Urinary bladder (tissue), 4 donors: ENCODE data around the gene PRSS2. TPM values are rescaled to one million over a fixed set of nuclear protein-coding genes. Genes with fewer than 3 reads are reported as not detected.

ENCODE experiments used
- DNase-seq: peaks from one replicate; pipeline ENCODE4 v3.0.0-alpha.2; 2015; ENCODE audit errors: extremely low spot score
- H3K27ac ChIP-seq: one replicate; pipeline ENCODE4 v1.5.1; 2013; ENCODE audit warnings: low read depth, mild to moderate bottlenecking, moderate library complexity
- H3K36me3 ChIP-seq: one replicate; pipeline ENCODE4 v1.6.1; 2013; ENCODE audit warnings: mild to moderate bottlenecking, moderate library complexity; ENCODE audit not compliant: insufficient read depth
- H3K4me1 ChIP-seq: one replicate; pipeline ENCODE4 v1.6.1; 2013; ENCODE audit warnings: mild to moderate bottlenecking, moderate library complexity; ENCODE audit not compliant: insufficient read depth
- H3K4me3 ChIP-seq: one replicate; pipeline ENCODE4 v1.5.1; 2013; ENCODE audit warnings: low read depth, low read length
- WGBS: extraction: QIAGEN DNeasy Blood & Tissue Kit; methylation state at CpG from one replicate; pipeline ENCODE4 v1.1.7; 2013; 5-methylcytosine and 5-hydroxymethylcytosine counted together
- polyA plus RNA-seq: library from polyadenylated mRNA; stranded (reverse); fragments of 200-250 nt; gene quantifications from one replicate; pipeline ENCODE4 v1.2.3, GENCODE V29; 2013
- total RNA-seq: library from RNA; depleted of rRNA; stranded (reverse); fragments of >200 nt; gene quantifications from one replicate; pipeline ENCODE4 v1.2.3, GENCODE V29; 2014
- donor health status: healthy with polysubstance abuse.
- donor health status: healthy.

PRSS2 gene
- total and polyA plus RNA-seq, 2 donors = 3.2 TPM; not detected in 1

DNA sequence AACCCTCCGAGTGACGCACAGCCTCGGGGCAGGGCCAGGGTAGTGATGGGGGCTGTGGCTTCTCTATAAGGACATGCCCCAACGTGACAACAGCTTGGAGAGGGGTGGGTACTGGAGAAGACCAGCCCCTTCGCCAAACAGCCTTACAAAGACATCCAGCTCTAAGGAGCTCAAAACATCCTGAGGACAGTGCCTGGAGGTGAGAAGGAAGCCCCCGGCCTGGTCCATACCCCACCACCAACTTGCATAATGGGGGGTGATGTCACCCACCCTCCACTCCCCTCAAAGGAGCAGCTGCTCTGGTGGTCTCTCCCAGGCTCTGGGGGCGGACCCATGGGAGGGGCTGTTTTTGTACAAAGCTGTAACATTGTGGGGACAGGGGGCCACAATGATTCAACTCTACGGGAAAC lies 15.1 kb downstream of the PRSS2 start:
- Histone ChIP-seq H3K4me3 (no peak overlapping the region), H3K4me1 (no peaks in the 10 kb centered on the region), H3K27ac (no peak overlapping the region), H3K36me3 (no peaks in the 10 kb centered on the region)
- no peak for DNase-seq
- 71% methylated on average over 8 of the region's 8 CpGs for WGBS

DNA sequence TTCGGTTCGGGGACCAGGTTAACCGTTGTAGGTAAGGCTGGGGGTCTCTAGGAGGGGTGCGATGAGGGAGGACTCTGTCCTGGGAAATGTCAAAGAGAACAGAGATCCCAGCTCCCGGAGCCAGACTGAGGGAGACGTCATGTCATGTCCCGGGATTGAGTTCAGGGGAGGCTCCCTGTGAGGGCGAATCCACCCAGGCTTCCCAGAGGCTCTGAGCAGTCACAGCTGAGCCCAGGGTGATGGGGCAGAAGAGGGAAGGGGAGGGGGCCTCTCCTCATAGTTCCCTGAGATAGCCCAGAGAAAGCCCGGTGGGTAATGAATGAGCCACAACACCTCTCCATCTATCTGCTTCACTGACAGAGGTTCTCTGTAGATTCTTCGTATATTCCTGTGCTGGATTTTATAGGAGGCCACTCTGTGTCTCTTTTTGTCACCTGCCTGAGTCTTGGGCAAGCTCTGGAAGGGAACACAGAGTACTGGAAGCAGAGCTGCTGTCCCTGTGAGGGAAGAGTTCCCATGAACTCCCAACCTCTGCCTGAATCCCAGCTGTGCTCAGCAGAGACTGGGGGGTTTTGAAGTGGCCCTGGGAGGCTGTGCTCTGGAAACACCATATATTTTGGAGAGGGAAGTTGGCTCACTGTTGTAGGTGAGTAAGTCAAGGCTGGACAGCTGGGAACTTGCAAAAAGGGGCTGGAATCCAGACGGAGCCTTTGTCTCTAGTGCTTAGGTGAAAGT lies 16.4 kb downstream of the PRSS2 start:
- no peak overlapping the region for H3K27ac ChIP-seq
- 73% methylated on average over 11 of the region's 11 CpGs for WGBS
- no peaks in the 10 kb centered on the region for H3K36me3 ChIP-seq
- DNase-seq = no peak
- H3K4me1 ChIP-seq = no peaks in the 10 kb centered on the region
- no peak overlapping the region for H3K4me3 ChIP-seq

DNA sequence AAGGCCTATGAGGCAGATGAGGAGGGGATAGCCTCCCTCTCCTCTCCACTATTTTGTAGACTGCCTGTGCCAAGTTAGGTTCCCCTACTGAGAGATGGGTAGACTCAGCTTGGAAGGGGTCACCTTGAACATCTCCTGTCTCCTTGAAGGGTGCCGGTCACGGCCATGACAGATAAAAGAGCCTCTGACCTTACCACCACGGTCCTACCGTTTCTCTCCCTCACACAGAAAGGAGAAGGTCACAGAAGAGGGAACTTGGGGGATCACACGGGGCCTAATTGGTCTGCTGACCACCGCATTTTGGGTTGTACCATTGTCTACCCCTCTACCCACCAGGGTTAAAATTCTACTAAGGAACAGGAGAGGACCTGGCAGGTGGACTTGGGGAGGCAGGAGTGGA lies 17.0 kb downstream of the PRSS2 start:
- no peak overlapping the region for H3K27ac ChIP-seq

DNA sequence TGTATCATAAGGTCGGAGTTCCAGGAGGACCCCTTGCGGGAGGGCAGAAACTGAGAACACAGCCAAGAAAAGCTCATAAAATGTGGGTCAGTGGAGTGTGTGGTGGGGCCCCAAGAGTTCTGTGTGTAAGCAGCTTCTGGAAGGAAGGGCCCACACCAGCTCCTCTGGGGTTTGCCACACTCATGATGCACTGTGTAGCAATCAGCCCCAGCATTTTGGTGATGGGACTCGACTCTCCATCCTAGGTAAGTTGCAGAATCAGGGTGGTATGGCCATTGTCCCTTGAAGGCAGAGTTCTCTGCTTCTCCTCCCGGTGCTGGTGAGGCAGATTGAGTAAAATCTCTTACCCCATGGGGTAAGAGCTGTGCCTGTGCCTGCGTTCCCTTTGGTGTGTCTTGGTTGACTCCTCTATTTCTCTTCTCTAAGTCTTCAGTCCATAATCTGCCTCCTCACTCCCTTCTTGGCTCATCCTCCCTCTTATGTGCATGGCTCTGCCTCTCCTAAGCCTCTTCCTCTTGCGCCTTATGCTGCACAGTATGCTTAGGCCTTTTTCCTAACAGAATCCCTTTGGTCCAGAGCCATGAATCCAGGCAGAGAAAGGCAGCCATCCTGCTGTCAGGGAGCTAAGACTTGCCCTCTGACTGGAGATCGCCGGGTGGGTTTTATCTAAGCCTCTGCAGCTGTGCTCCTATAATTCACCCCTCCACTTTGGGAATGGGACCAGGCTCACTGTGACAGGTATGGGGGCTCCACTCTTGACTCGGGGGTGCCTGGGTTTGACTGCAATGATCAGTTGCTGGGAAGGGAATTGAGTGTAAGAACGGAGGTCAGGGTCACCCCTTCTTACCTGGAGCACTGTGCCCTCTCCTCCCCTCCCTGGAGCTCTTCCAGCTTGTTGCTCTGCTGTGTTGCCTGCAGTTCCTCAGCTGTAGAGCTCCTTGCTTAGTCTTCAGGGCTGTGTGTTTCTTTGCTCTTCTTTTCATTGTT lies 17.8 kb downstream of the PRSS2 start:
- Histone ChIP-seq H3K36me3 (no peaks in the 10 kb centered on the region), H3K4me3 (no peak overlapping the region), H3K4me1 (no peaks in the 10 kb centered on the region), H3K27ac (no peak overlapping the region)
- WGBS = 70% methylated on average over 10 of the region's 10 CpGs
- no peak for DNase-seq

More for the DNA sequence above, 17.0 kb downstream of the PRSS2 start:
- no peak for DNase-seq
- no peaks in the 10 kb centered on the region for H3K4me1 ChIP-seq
- H3K36me3 ChIP-seq = no peaks in the 10 kb centered on the region
- WGBS = 88% methylated on average over 6 of the region's 6 CpGs
- H3K4me3 ChIP-seq = no peak overlapping the region

DNA sequence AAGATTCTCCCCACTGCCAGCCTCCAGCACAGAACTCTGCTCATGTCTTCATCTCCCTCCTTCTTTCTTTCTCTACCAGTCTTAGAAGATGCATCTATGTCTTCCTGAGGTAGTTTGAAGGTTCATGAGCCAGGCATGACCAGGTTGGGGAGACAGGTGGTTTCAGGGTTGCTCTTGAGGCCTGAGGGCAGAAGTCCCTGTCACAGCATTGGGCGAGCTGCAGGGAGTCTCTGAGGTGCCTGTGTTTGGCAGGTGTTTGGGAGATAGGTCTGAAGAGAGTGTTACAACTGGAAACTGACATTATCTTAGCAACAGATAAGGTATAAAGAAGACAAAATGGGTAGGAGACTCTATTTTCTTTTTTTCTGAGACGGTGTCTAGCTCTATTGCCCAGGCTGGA lies 18.7 kb downstream of the PRSS2 start:
- Histone ChIP-seq H3K27ac (no peak overlapping the region), H3K4me3 (no peak overlapping the region), H3K4me1 (no peaks in the 10 kb centered on the region), H3K36me3 (no peaks in the 10 kb centered on the region)
- 71% methylated on average over 2 of the region's 2 CpGs for WGBS
- no peak for DNase-seq

DNA sequence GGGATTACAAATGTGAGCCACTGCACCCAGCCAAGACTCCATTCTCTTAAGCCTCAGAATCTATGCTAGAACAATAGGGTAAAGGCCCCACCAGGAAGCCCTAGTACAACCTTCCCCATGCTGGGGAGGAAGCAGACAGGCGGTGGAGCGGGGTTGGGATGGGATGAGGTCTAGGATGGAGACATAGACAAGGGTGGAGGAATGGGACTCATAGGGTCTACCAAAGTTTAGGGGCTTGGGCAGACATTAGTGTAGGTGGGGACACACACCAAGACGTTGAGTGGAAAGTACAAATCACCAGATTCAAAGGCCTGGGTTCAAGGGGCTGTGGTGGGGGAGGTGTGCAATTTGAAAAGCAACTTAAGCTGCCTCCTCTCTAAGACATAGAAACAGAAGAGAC lies 19.3 kb downstream of the PRSS2 start:
- no peak overlapping the region for H3K27ac ChIP-seq
- no peaks in the 10 kb centered on the region for H3K4me1 ChIP-seq
- no peak for DNase-seq
- WGBS = 86% methylated on average over 3 of the region's 3 CpGs
- H3K36me3 ChIP-seq = no peaks in the 10 kb centered on the region
- no peak overlapping the region for H3K4me3 ChIP-seq

DNA sequence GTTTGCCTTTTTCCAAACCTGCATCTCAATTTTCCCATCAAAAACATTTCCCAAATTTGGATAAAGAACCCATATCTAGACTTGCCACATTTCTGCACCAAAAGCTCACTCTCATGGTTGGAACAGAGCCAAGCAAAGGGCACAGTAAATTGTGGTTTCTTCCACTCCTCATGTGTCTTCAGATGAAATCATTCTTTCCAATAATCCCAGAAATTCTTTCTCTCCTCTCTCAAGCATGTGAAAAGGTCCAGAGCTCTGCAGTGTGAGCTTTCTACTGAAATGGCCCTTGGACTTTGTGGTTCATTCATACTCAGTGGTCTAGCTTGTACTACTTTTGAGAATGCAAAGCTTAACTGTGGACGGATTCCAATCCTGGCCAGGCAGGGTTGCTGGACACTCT lies 19.8 kb downstream of the PRSS2 start:
- DNase-seq = no peak
- WGBS = 81% methylated on average over 1 of the region's 1 CpG
- H3K4me3 ChIP-seq = no peak overlapping the region
- H3K36me3 ChIP-seq = no peaks in the 10 kb centered on the region
- no peak overlapping the region for H3K27ac ChIP-seq
- no peaks in the 10 kb centered on the region for H3K4me1 ChIP-seq

DNA sequence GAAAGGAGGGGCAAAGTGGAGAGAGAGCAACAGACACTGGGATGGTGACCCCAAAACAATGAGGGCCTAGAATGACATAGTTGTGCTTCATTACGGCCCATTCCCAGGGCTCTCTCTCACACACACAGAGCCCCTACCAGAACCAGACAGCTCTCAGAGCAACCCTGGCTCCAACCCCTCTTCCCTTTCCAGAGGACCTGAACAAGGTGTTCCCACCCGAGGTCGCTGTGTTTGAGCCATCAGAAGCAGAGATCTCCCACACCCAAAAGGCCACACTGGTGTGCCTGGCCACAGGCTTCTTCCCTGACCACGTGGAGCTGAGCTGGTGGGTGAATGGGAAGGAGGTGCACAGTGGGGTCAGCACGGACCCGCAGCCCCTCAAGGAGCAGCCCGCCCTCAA lies 20.7 kb downstream of the PRSS2 start:
- no peak overlapping the region for H3K4me3 ChIP-seq
- no peak for DNase-seq
- H3K4me1 ChIP-seq = no peaks in the 10 kb centered on the region
- no peaks in the 10 kb centered on the region for H3K36me3 ChIP-seq
- no peak overlapping the region for H3K27ac ChIP-seq
- 86% methylated on average over 7 of the region's 7 CpGs for WGBS

DNA sequence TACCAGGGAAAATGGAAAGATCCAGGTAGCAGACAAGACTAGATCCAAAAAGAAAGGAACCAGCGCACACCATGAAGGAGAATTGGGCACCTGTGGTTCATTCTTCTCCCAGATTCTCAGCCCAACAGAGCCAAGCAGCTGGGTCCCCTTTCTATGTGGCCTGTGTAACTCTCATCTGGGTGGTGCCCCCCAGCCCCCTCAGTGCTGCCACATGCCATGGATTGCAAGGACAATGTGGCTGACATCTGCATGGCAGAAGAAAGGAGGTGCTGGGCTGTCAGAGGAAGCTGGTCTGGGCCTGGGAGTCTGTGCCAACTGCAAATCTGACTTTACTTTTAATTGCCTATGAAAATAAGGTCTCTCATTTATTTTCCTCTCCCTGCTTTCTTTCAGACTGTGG lies 21.4 kb downstream of the PRSS2 start:
- no peak overlapping the region for H3K27ac ChIP-seq
- H3K4me3 ChIP-seq = no peak overlapping the region
- H3K4me1 ChIP-seq = no peaks in the 10 kb centered on the region
- WGBS = 87% methylated on average over 1 of the region's 1 CpG
- no peaks in the 10 kb centered on the region for H3K36me3 ChIP-seq
- no peak for DNase-seq

DNA sequence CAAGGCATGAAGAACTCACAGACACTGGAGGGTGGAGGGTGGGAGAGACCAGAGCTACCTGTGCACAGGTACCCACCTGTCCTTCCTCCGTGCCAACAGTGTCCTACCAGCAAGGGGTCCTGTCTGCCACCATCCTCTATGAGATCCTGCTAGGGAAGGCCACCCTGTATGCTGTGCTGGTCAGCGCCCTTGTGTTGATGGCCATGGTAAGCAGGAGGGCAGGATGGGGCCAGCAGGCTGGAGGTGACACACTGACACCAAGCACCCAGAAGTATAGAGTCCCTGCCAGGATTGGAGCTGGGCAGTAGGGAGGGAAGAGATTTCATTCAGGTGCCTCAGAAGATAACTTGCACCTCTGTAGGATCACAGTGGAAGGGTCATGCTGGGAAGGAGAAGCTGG lies 21.8 kb downstream of the PRSS2 start:
- DNase-seq = no peak
- Histone ChIP-seq H3K4me1 (no peaks in the 10 kb centered on the region), H3K36me3 (no peaks in the 10 kb centered on the region), H3K4me3 (no peak overlapping the region), H3K27ac (no peak overlapping the region)
- whole genome bisulfite sequencing = 80% methylated on average over 2 of the region's 2 CpGs

DNA sequence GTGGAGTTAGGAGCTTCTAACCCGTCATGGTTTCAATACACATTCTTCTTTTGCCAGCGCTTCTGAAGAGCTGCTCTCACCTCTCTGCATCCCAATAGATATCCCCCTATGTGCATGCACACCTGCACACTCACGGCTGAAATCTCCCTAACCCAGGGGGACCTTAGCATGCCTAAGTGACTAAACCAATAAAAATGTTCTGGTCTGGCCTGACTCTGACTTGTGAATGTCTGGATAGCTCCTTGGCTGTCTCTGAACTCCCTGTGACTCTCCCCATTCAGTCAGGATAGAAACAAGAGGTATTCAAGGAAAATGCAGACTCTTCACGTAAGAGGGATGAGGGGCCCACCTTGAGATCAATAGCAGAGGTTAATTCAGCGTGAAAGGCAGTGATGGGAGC lies 22.4 kb downstream of the PRSS2 start:
- H3K4me3 ChIP-seq = no peak overlapping the region
- H3K27ac ChIP-seq = no peak overlapping the region
- WGBS = 75% methylated on average over 5 of the region's 5 CpGs
- no peaks in the 10 kb centered on the region for H3K4me1 ChIP-seq
- H3K36me3 ChIP-seq = no peaks in the 10 kb centered on the region
- no peak for DNase-seq

DNA sequence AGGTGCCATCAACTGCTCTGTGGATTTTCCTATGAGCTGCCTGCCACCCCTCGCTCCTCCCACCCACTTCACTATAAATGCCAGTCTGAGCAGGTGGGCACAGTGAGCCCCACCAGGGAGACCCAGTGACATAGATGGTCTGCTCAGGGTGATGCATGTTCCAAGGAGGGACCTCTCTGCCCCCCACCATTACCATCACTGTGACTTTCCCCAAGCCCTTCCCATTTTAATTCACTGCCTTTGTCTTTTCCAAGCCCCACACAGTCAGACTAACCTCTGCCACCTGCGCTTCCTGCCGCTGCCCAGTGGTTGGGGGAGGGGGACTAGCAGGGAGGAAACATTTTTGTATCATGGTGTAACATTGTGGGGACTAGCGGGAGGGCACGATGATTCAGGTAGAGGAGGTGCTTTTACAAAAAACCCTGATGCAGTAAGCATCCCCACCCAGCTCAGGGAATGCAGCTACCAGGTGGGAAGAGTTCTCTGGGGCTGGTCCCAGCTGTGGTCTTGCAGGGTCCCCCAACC lies 24.6 kb downstream of the PRSS2 start:
- 33% methylated on average over 5 of the region's 5 CpGs for WGBS
- H3K4me1 ChIP-seq = no peaks in the 10 kb centered on the region
- no peaks in the 10 kb centered on the region for H3K36me3 ChIP-seq
- no peak for DNase-seq
- H3K4me3 ChIP-seq = no peak overlapping the region
- no peak overlapping the region for H3K27ac ChIP-seq

DNA sequence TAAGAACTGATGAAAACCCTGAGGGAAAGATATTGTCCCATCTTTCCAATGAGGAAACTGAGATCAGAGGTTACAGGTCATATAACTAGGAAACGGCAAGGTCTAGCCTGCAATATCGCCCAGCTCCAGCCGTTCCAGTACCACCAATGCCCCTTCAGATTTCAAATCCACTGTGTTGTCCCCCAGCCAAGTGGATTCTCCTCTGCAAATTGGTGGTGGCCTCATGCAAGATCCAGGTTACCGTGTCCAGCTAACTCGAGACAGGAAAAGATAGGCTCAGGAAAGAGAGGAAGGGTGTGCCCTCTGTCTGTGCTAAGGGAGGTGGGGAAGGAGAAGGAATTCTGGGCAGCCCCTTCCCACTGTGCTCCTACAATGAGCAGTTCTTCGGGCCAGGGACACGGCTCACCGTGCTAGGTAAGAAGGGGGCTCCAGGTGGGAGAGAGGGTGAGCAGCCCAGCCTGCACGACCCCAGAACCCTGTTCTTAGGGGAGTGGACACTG lies 25.3 kb downstream of the PRSS2 start:
- Histone ChIP-seq H3K27ac (no peak overlapping the region), H3K4me1 (no peaks in the 10 kb centered on the region), H3K4me3 (peak overlapping the region; percentile 50), H3K36me3 (no peaks in the 10 kb centered on the region)
- DNase-seq = no peak
- 30% methylated on average over 9 of the region's 9 CpGs for WGBS
